ENCODE data around the gene SH2D6. TPM values are rescaled to one million over a fixed set of nuclear protein-coding genes. Genes with fewer than 3 reads are reported as not detected.

SH2D6 gene
- total and polyA plus RNA-seq, 12 donors = 0.06 to 0.72 (median 0.51) TPM; not detected in 9

DNA sequence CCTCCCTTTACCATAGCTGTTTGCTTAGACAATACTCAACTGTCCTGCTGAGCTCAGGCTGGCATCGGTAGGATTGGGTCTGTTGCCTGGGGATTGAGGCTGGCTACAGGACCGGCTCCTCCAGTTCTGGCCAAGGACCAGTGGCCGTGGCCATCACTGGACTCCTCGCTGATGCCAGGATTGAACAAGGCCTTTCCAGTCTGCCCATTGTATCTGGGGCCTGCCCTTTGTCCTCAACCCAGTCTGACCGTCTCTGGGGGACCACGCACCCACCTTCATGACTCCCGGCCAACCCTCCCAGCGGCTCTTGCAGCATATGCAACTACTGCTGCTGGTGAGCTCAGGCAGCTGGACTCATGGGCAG is 28.7 kb downstream of the SH2D6 start:
- intact Hi-C loops (cut with DNase I) = loop anchor here in 1 of 10 donors (5.0 kb wide), 1 partner anchor 50 kb away; no protein-coding TSS in a partner anchor
- peak in 1 of 8 donors; percentile 27 for ATAC-seq

DNA sequence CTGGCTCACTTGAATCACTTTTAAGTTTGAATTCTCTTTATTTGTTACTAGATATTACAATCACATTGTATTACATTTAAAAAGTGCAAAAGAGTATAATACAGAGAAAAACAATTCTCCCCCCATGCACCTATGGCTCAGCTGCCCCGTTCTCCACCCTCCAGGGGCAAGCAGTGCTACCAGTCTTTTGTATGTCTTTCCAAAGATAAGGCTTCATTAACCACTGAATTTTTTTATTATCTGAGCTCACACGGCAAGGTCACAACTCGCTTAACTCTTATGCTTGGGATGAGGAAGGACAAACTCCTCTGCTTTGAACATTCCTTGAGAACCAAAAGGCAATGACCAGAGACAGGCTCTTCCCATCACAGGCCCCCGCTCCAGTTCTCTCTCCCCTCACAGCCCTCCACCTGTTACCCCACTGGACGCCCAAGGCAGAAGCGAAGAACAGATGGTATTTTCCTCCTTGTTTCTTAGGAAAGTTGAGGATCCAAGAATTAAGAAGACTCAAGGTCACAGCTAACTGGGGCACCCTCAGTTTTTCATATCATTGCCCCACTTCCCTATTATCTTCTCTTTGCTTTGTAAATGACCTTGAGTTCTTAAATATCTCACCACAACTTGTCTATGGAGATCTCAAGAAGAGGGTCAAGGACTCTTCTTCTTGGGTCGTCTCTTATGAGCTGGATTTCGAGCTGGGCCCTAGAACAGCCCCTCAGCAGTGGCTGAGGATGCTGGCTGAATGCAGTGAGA is 30.1 kb downstream of the SH2D6 start:
- intact Hi-C loops (cut with DNase I) = loop anchor here in 1 of 10 donors (5.0 kb wide), 1 partner anchor 49 kb away; no protein-coding TSS in a partner anchor
- Histone ChIP-seq H3K36me3 (no peaks in the 10 kb centered on the region), H3K4me1 (peaks cover 0 to 20% (median 12%) of the 10 kb centered on the region in 9 donors), H3K27ac (no peak overlapping the region), H3K27me3 (no peaks in the 10 kb centered on the region), H3K4me3 (no peak overlapping the region), H3K9me3 (no peaks in the 10 kb centered on the region)
- WGBS, 2 donors = 87% methylated on average over 8 of the region's 8 CpGs
- TF ChIP-seq, protein P1, sequence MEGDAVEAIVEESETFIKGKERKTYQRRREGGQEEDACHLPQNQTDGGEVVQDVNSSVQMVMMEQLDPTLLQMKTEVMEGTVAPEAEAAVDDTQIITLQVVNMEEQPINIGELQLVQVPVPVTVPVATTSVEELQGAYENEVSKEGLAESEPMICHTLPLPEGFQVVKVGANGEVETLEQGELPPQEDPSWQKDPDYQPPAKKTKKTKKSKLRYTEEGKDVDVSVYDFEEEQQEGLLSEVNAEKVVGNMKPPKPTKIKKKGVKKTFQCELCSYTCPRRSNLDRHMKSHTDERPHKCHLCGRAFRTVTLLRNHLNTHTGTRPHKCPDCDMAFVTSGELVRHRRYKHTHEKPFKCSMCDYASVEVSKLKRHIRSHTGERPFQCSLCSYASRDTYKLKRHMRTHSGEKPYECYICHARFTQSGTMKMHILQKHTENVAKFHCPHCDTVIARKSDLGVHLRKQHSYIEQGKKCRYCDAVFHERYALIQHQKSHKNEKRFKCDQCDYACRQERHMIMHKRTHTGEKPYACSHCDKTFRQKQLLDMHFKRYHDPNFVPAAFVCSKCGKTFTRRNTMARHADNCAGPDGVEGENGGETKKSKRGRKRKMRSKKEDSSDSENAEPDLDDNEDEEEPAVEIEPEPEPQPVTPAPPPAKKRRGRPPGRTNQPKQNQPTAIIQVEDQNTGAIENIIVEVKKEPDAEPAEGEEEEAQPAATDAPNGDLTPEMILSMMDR (IDR thresholded peaks at IDR 0.05) = no peak
- no peak for DNase-seq
- no peak for ATAC-seq

More for the DNA sequence above, 28.7 kb downstream of the SH2D6 start:
- WGBS, 2 donors = 87 to 96% methylated on average over 8 of the region's 8 CpGs
- H3K27ac ChIP-seq = no peak overlapping the region
- H3K4me1 ChIP-seq = peaks cover 0 to 20% (median 12%) of the 10 kb centered on the region in 9 donors
- no peak overlapping the region for H3K4me3 ChIP-seq
- no peaks in the 10 kb centered on the region for H3K36me3 ChIP-seq
- no peaks in the 10 kb centered on the region for H3K9me3 ChIP-seq
- H3K27me3 ChIP-seq = no peaks in the 10 kb centered on the region
- TF ChIP-seq, protein P1 (IDR thresholded peaks at IDR 0.05) = no peak
- no peak for DNase-seq

DNA sequence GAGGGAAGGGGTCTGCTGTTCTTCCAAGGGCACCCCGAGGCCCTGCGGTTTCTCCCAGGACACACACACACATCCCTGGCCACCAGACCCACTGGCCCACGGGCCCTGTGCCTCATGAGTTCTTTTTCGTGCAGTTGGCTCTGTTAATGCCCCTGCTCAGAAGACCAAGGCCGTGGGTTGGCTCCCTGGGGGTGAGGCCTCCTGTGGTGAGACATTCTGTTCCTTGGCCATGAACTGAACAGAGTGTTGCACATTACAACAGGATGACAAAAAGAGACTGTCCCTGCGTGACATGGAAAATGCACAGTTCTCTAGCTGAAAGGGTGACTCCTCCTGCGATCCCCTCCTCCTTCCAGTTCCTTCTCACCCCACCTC is 30.7 kb downstream of the SH2D6 start:
- no peak overlapping the region for H3K4me3 ChIP-seq
- intact Hi-C loops (cut with DNase I) = loop anchor here in 1 of 10 donors (5.0 kb wide), 1 partner anchor 48 kb away; no protein-coding TSS in a partner anchor
- H3K27ac ChIP-seq = no peak overlapping the region
- H3K36me3 ChIP-seq = no peaks in the 10 kb centered on the region
- DNase-seq (no peak), ATAC-seq (no peak)
- peaks cover 0 to 20% (median 12%) of the 10 kb centered on the region in 9 donors for H3K4me1 ChIP-seq
- H3K9me3 ChIP-seq = no peaks in the 10 kb centered on the region
- H3K27me3 ChIP-seq = no peaks in the 10 kb centered on the region
- WGBS, 2 donors = 89 to 90% methylated on average over 7 of the region's 7 CpGs
- TF ChIP-seq, protein P1 (IDR thresholded peaks at IDR 0.05) = no peak

DNA sequence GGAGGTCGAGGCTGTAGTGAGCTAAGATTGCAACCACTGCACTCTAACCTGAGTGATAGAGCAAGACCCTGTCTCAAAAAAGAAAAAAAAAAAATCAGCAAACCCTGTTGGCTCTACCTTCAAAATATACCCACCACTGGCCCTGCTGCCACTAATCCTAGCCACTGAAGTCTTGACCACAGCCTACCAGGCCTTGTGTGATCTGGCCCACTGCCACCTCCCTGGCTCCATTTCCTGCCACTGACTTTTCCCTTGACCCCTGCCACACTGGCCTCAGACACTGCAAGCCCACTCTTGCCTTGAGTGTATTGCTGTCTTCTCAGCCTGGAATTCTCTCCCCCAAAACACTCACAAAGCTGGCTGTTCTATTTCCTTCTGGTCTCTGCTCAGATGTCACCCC is 33.7 kb downstream of the SH2D6 start:
- WGBS, 2 donors = 67 to 94% methylated on average over 1 of the region's 1 CpG
- no peak overlapping the region for H3K27ac ChIP-seq
- intact Hi-C loops (cut with DNase I) = no loop called here

More for the DNA sequence above, 33.7 kb downstream of the SH2D6 start:
- DNase-seq (no peak), ATAC-seq (no peak)
- H3K4me3 ChIP-seq = no peak overlapping the region
- TF ChIP-seq, protein P1 (IDR thresholded peaks at IDR 0.05) = no peak
- no peaks in the 10 kb centered on the region for H3K27me3 ChIP-seq
- H3K9me3 ChIP-seq = no peaks in the 10 kb centered on the region
- H3K36me3 ChIP-seq = no peaks in the 10 kb centered on the region
- H3K4me1 ChIP-seq = no peaks in the 10 kb centered on the region
